ENCODE measurements around the gene GNMT. TPM values are rescaled to one million over a fixed set of nuclear protein-coding genes. Genes with fewer than 3 reads are reported as not detected.

GNMT gene
- total and polyA plus RNA-seq, 2 of the 8 experiments (the other 6 are each of a cell fraction or from before 2014, with no cell fraction given), result 1.8 to 3.4 TPM

DNA sequence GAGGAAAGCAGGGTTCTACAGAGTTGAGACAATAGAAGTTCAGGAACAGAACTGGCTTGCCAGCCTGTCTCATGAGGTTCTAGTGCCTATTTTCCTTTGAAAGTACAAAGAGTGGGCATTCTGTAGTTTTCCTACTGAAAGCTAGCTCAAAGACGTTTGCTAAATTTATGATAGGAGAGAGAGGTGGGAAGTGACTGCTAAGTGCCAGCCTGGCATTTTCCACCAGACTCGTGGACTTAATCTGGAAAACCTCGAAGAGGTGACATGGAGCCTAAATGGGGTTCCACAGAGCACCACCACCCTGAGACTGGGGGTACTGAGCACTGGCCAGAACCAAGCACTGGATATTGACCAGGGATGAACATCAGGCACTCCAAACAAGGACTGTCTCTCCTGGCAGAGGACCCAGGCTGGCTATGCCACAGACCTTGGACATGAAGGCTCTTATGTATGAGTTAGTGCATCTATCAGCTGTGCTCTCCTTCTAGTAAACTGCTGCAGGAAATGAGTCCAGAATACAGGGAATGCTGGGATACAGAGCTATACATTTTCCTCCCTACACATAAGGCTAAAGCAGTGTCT lies 11.3 kb downstream of the GNMT start (continued):
- TF ChIP-seq BRCA1 (IDR thresholded peaks at IDR 0.05; ENCODE audit: low read depth, low read length), result no peak
- no peak for TF ChIP-seq SUZ12 (IDR thresholded peaks at IDR 0.05; ENCODE audit: low read length)
- no peak for TF ChIP-seq NANOG (IDR thresholded peaks at IDR 0.05; ENCODE audit: insufficient read depth, low read depth, low read length, poor library complexity, severe bottlenecking)
- no peak for TF ChIP-seq CBX5 (IDR thresholded peaks at IDR 0.05; ENCODE audit: low read depth, low read length)
- TF ChIP-seq RXRA (IDR thresholded peaks at IDR 0.05; ENCODE audit: insufficient read depth, low read depth, low read length), result no peak
- no peak for TF ChIP-seq POLR2A (IDR thresholded peaks at IDR 0.05; ENCODE audit: control extremely low read depth in 1 of 2, low read depth in 2 of 2, low read length in 2 of 2)
- TF ChIP-seq CTBP2 (IDR thresholded peaks at IDR 0.05; ENCODE audit: borderline replicate concordance, insufficient read depth, insufficient read length, low read length), result no peak

All from H1 (cell line).